Chondrocyte (in vitro differentiated cells): ENCODE data around the gene SHC3. TPM values are rescaled to one million over a fixed set of nuclear protein-coding genes. Genes with fewer than 3 reads are reported as not detected.

ENCODE experiments used
- DNase-seq: peaks from one replicate; pipeline ENCODE4 v3.0.0; 2021; ENCODE audit warnings: mixed read lengths, low spot score
- H3K27ac Mint-ChIP-seq: one replicate; pipeline ENCODE4 v1.8.0; 2021; ENCODE audit warnings: mild to moderate bottlenecking, moderate library complexity, mixed read lengths; ENCODE audit not compliant: unreplicated experiment
- H3K27me3 Mint-ChIP-seq: 2 replicates; pipeline ENCODE4 v1.8.0; 2021; ENCODE audit warnings: low read depth, mixed read lengths
- H3K36me3 Mint-ChIP-seq: 2 replicates; pipeline ENCODE4 v1.8.0; 2021; ENCODE audit warnings: low read depth, mixed read lengths
- H3K4me1 Mint-ChIP-seq: 2 replicates; pipeline ENCODE4 v1.8.0; 2021; ENCODE audit warnings: low read depth, mild to moderate bottlenecking, mixed read lengths
- H3K4me3 Mint-ChIP-seq: one replicate; pipeline ENCODE4 v1.8.0; 2021; ENCODE audit warnings: mild to moderate bottlenecking, moderate library complexity, mixed read lengths; ENCODE audit not compliant: unreplicated experiment
- H3K9me3 Mint-ChIP-seq: 2 replicates; pipeline ENCODE4 v1.8.0; 2021; ENCODE audit warnings: low read depth, mixed read lengths
- total RNA-seq: library from RNA; stranded (reverse); gene quantifications from 3 replicates; pipeline ENCODE4 v1.2.1, GENCODE V29; 2021
- TF ChIP-seq, protein P1 (sequence below): fragments of 200-600 bp; sonication (generic); IDR thresholded peaks from 2 replicates; pipeline ENCODE4 v1.5.0; 2021; ENCODE audit warnings: antibody characterized with exemption, mild to moderate bottlenecking, moderate library complexity

The SHC3 gene
- total RNA-seq, 1 donor from 2014 or later = 0.30 TPM

- Mint-ChIP-seq H3K27ac (no peak overlapping the region), H3K27me3 (peaks cover 13% of the 10 kb centered on the region), H3K4me3 (no peak overlapping the region), H3K4me1 (no peaks in the 10 kb centered on the region), H3K9me3 (peaks cover 18% of the 10 kb centered on the region), H3K36me3 (no peaks in the 10 kb centered on the region)
- no peak for DNase-seq
- TF ChIP-seq, protein P1, sequence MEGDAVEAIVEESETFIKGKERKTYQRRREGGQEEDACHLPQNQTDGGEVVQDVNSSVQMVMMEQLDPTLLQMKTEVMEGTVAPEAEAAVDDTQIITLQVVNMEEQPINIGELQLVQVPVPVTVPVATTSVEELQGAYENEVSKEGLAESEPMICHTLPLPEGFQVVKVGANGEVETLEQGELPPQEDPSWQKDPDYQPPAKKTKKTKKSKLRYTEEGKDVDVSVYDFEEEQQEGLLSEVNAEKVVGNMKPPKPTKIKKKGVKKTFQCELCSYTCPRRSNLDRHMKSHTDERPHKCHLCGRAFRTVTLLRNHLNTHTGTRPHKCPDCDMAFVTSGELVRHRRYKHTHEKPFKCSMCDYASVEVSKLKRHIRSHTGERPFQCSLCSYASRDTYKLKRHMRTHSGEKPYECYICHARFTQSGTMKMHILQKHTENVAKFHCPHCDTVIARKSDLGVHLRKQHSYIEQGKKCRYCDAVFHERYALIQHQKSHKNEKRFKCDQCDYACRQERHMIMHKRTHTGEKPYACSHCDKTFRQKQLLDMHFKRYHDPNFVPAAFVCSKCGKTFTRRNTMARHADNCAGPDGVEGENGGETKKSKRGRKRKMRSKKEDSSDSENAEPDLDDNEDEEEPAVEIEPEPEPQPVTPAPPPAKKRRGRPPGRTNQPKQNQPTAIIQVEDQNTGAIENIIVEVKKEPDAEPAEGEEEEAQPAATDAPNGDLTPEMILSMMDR = no peak
Observed at GRCh38 chr9:89191004-89191403, 12.4 kb upstream of the SHC3 start.

GRCh38 chr9:89189215-89189614 lies 10.6 kb upstream of the SHC3 start:
- Mint-ChIP-seq H3K36me3 (no peaks in the 10 kb centered on the region), H3K27ac (no peak overlapping the region), H3K27me3 (peaks cover 18% of the 10 kb centered on the region), H3K4me3 (no peak overlapping the region), H3K4me1 (no peaks in the 10 kb centered on the region), H3K9me3 (peaks cover 18% of the 10 kb centered on the region)
- TF ChIP-seq, protein P1 = no peak
- DNase-seq = no peak

- Mint-ChIP-seq H3K27ac (no peak overlapping the region), H3K4me3 (no peak overlapping the region), H3K4me1 (no peaks in the 10 kb centered on the region), H3K27me3 (peaks cover 18% of the 10 kb centered on the region), H3K9me3 (peaks cover 5% of the 10 kb centered on the region), H3K36me3 (no peaks in the 10 kb centered on the region)
- DNase-seq = no peak
- TF ChIP-seq, protein P1 = no peak
Observed at GRCh38 chr9:89187950-89188349, 9.3 kb upstream of the SHC3 start.

DNA sequence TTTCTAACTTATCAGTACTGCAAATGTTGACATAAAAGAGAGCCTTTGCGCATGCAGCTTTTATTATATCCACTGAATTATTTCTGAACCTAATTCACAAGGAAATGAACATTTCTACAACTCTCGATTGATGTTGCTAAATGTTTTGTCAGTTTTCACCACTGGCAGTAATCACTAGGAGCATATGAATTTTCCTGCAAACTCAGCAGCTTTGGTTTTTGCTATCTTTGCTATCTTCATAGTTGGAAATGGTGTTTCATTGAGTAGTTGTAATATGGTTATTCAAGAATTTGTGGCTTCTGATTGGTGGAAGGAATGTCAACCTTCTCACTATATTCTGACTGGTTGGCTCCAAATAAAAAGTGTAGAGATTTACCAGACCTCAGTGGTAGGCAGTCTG lies 8.9 kb upstream of the SHC3 start:
- H3K4me3 Mint-ChIP-seq = no peak overlapping the region
- DNase-seq = no peak
- H3K27me3 Mint-ChIP-seq = peaks cover 21% of the 10 kb centered on the region
- no peaks in the 10 kb centered on the region for H3K4me1 Mint-ChIP-seq
- H3K9me3 Mint-ChIP-seq = peaks cover 1% of the 10 kb centered on the region
- no peaks in the 10 kb centered on the region for H3K36me3 Mint-ChIP-seq
- TF ChIP-seq, protein P1 = no peak
- no peak overlapping the region for H3K27ac Mint-ChIP-seq

DNA sequence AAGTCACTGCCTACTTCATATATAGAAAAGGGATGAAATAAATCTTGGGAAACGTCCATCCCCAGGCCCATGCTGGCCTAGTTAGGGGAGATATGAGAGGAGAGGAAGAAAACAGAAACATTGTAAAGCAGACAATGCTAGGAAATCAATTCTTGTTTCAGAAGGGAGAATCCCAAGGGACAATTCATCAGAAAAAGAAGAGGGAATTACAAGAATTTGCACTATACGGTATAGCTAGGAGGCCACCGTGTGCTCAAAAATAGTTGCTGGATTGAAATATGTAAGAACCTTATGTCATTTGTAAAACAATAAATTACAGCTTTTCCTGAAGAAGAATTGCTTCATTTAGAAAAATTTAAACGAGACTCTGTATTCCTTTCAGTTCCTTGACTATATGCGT lies 8.3 kb upstream of the SHC3 start:
- Mint-ChIP-seq H3K4me1 (no peaks in the 10 kb centered on the region), H3K27ac (no peak overlapping the region), H3K9me3 (no peaks in the 10 kb centered on the region), H3K27me3 (peaks cover 21% of the 10 kb centered on the region), H3K36me3 (no peaks in the 10 kb centered on the region), H3K4me3 (no peak overlapping the region)
- DNase-seq = no peak
- TF ChIP-seq, protein P1 = no peak
